Left lung (tissue), 10 donors: Measurements from ENCODE around the gene ECSCR. TPM values are rescaled to one million over a fixed set of nuclear protein-coding genes. Genes with fewer than 3 reads are reported as not detected.
"Not testable (repeated sequence)": the region's sequence is repeated elsewhere in the genome, so short reads cannot be mapped to it uniquely, and the experiment has no call there.

ENCODE experiments used
- ATAC-seq: fragments of 200-7000 bp; cut with Tn5 transposase; one replicate; pipeline ENCODE4 v1.9.1; 2020; ENCODE audit warnings: moderate library complexity
- DNase-seq, 4 donors: peaks; one replicate each; pipeline ENCODE4 v3.0.0-alpha.2; 2013 to 2020
- H3K27ac ChIP-seq, 2 donors: fragments of 200-600 bp; sonication (generic) in 1 of 2; one replicate each; pipeline versions ENCODE4 v1.5.0 to v1.8.0; 2020 to 2021
- H3K27me3 ChIP-seq, 2 donors: fragments of 200-600 bp; sonication (generic) in 1 of 2; one replicate each; pipeline versions ENCODE4 v1.5.0 to v1.8.0; 2020 to 2021
- H3K36me3 ChIP-seq, 2 donors: fragments of 200-600 bp; sonication (generic) in 1 of 2; one replicate each; pipeline versions ENCODE4 v1.5.0 to v1.8.0; 2020 to 2021
- H3K4me1 ChIP-seq, 2 donors: fragments of 200-600 bp; one replicate each; pipeline ENCODE4 v1.8.0; 2021
- H3K4me3 ChIP-seq, 2 donors: fragments of 200-600 bp; sonication (generic) in 1 of 2; one replicate each; pipeline versions ENCODE4 v1.5.0 to v1.8.0; 2020 to 2021; ENCODE audit warnings: mild to moderate bottlenecking in 1 of 2
- H3K9me3 ChIP-seq, 2 donors: fragments of 200-600 bp; sonication (generic) in 1 of 2; one replicate each; pipeline versions ENCODE4 v1.5.0 to v1.8.0; 2020 to 2021
- CTCF ChIP-seq, 2 donors: fragments of 200-600 bp; sonication (generic) in 1 of 2; IDR thresholded peaks; one replicate each; pipeline versions ENCODE4 v1.5.0 to v1.8.0; 2021; ENCODE audit warnings: antibody characterized with exemption in 2 of 2
- intact Hi-C, 2 donors: fragments of 100-400 bp; cut with DNase I; formaldehyde crosslinking; loops; one replicate each; pipeline versions ENCODE4 v1.11.2 to v1.14.2; 2022
- polyA plus RNA-seq, 6 donors: library from polyadenylated mRNA; unstranded; fragments of 120-200 nt; gene quantifications; one replicate each; pipeline ENCODE4 v1.2.1, GENCODE V29; 2013; ENCODE audit not compliant: insufficient read length in 6 of 6
- total RNA-seq, 2 donors: library from RNA; stranded (reverse); fragmentation: NEBNext Ultra II Directional; extraction: Animal tissue kit (Norgen Biotek cat#: 25700); gene quantifications; one replicate each; pipeline ENCODE4 v1.2.1, GENCODE V29; 2021
- donor health status: DM: no; HTN: yes; CAD: no.
- donor health status: DM: no; HTN: no; CAD: no.

Gene ECSCR
- total and polyA plus RNA-seq, 8 donors = 25.4 to 72.6 (median 64.3) TPM

GRCh38 chr5:139486201-139486600 is 23.7 kb upstream of the ECSCR start:
- no peaks in the 10 kb centered on the region for H3K27me3 ChIP-seq
- DNase-seq (no peak), ATAC-seq (no peak)
- H3K36me3 ChIP-seq = no peaks in the 10 kb centered on the region
- peaks cover 0 to 40% of the 10 kb centered on the region in 2 donors for H3K4me1 ChIP-seq
- intact Hi-C loops = no loop called here
- no peak overlapping the region for H3K4me3 ChIP-seq
- TF ChIP-seq CTCF (IDR thresholded peaks at IDR 0.05) = no peak
- no peak overlapping the region for H3K27ac ChIP-seq
- no peaks in the 10 kb centered on the region for H3K9me3 ChIP-seq

GRCh38 chr5:139482890-139483208 is 20.3 kb upstream of the ECSCR start:
- Histone ChIP-seq H3K27ac (peak overlapping the region; percentile 96), H3K36me3 (peaks cover 0 to 12% of the 10 kb centered on the region in 2 donors), H3K4me1 (peaks cover 11 to 65% of the 10 kb centered on the region in 2 donors), H3K4me3 (peak overlapping the region in 1 of 2 donors; percentile 60)
- intact Hi-C loops, DNase-seq, H3K27me3 ChIP-seq, ATAC-seq, H3K9me3 ChIP-seq: not testable (repeated sequence)

- Histone ChIP-seq H3K9me3 (no peaks in the 10 kb centered on the region), H3K27ac (peak within 1 kb of the TSS; percentile 96), H3K4me3 (peak within 1 kb of the TSS; percentile 38 to 60), H3K4me1 (peaks cover 11 to 68% of the 10 kb centered on the region in 2 donors), H3K27me3 (no peaks in the 10 kb centered on the region), H3K36me3 (peaks cover 0 to 17% of the 10 kb centered on the region in 2 donors)
- TF ChIP-seq CTCF (IDR thresholded peaks at IDR 0.05) = no peak
- ATAC-seq (peak; percentile 78), DNase-seq (peak; percentile 86 to 94 (median 89))
- intact Hi-C loops = no loop called here
These were observed 19.7 kb upstream of the ECSCR start, which contains the start of gene STING1 for GRCh38 chr5:139482050-139482889. Gene STING1 (minus strand): TSS chr5:139482758. CDS start chr5:139481704, 1,054 bp downstream.

- H3K27me3 ChIP-seq = no peaks in the 10 kb centered on the region
- peaks cover 11 to 71% of the 10 kb centered on the region in 2 donors for H3K4me1 ChIP-seq
- ATAC-seq (peak; percentile 68), DNase-seq (peak in 1 of 4 donors; percentile 67)
- H3K27ac ChIP-seq = peak overlapping the region; percentile 96
- peak overlapping the region; percentile 38 to 60 for H3K4me3 ChIP-seq
- no peaks in the 10 kb centered on the region for H3K9me3 ChIP-seq
- peaks cover 0 to 24% of the 10 kb centered on the region in 2 donors for H3K36me3 ChIP-seq
- intact Hi-C loops = no loop called here
- TF ChIP-seq CTCF (IDR thresholded peaks at IDR 0.05) = peak in 1 of 2 donors; percentile 15
These were observed 19.1 kb upstream of the ECSCR start for GRCh38 chr5:139481580-139482049.

GRCh38 chr5:139481122-139481533 is 18.6 kb upstream of the ECSCR start:
- ATAC-seq = peak; percentile 50
- H3K36me3 ChIP-seq = peaks cover 0 to 29% of the 10 kb centered on the region in 2 donors
- peak overlapping the region; percentile 96 for H3K27ac ChIP-seq
- no peaks in the 10 kb centered on the region for H3K9me3 ChIP-seq
- H3K4me3 ChIP-seq = peak overlapping the region; percentile 38 to 60
- peak in 3 of 4 donors; percentile 37 to 84 (median 70) for DNase-seq
- H3K27me3 ChIP-seq = no peaks in the 10 kb centered on the region
- peaks cover 11 to 76% of the 10 kb centered on the region in 2 donors for H3K4me1 ChIP-seq
- intact Hi-C loops = no loop called here
- TF ChIP-seq CTCF (IDR thresholded peaks at IDR 0.05) = no peak

- intact Hi-C loops, DNase-seq, H3K4me3 ChIP-seq, H3K9me3 ChIP-seq, ATAC-seq, H3K27me3 ChIP-seq: not testable (repeated sequence)
- H3K27ac ChIP-seq = peak overlapping the region in 1 of 2 donors; percentile 53
- peaks cover 0 to 38% of the 10 kb centered on the region in 2 donors for H3K36me3 ChIP-seq
- H3K4me1 ChIP-seq = peaks cover 21 to 90% of the 10 kb centered on the region in 2 donors
These were observed 17.2 kb upstream of the ECSCR start for GRCh38 chr5:139479729-139480128.

- intact Hi-C loops, H3K27me3 ChIP-seq, DNase-seq, H3K9me3 ChIP-seq, ATAC-seq, H3K4me3 ChIP-seq: not testable (repeated sequence)
- Histone ChIP-seq H3K27ac (peak overlapping the region in 1 of 2 donors; percentile 53), H3K36me3 (peaks cover 0 to 41% of the 10 kb centered on the region in 2 donors), H3K4me1 (peaks cover 22 to 91% of the 10 kb centered on the region in 2 donors)
These were observed 16.3 kb upstream of the ECSCR start for GRCh38 chr5:139478657-139479423.
